Fibroblast of mammary gland (primary cell): ENCODE measurements around the gene ST7L.

ENCODE experiments used
- DNase-seq: peaks from one replicate; pipeline ENCODE4 v3.0.0-alpha.2; 2010; ENCODE audit warnings: low read depth
- H3K4me3 ChIP-seq: 2 replicates; pipeline ENCODE4 v1.5.1; 2011; ENCODE audit warnings: low read depth, mild to moderate bottlenecking, low read length, moderate library complexity; ENCODE audit not compliant: control insufficient read depth
- CTCF ChIP-seq: conservative IDR thresholded peaks from 2 replicates; pipeline ENCODE4 v1.5.1; 2011; ENCODE audit warnings: low read depth, low read length, inconsistent platforms; ENCODE audit not compliant: control insufficient read depth, insufficient read depth

ST7L gene

GRCh38 chr1:112542206-112542973, 76.6 kb downstream of the ST7L start:
- H3K4me3 ChIP-seq, result no peak overlapping the region
- no peak for TF ChIP-seq CTCF
- peak; percentile 36 for DNase-seq

GRCh38 chr1:112541299-112541698, 77.6 kb downstream of the ST7L start:
- no peak for TF ChIP-seq CTCF
- H3K4me3 ChIP-seq, result no peak overlapping the region
- no peak for DNase-seq

GRCh38 chr1:112540226-112540794, 78.6 kb downstream of the ST7L start:
- no peak overlapping the region for H3K4me3 ChIP-seq
- no peak for TF ChIP-seq CTCF
- DNase-seq, result peak; percentile 78

GRCh38 chr1:112538883-112539282, 80.1 kb downstream of the ST7L start:
- no peak for TF ChIP-seq CTCF
- H3K4me3 ChIP-seq, result no peak overlapping the region
- DNase-seq, result no peak

- H3K4me3 ChIP-seq, result no peak overlapping the region
- DNase-seq, result no peak
- no peak for TF ChIP-seq CTCF
These were observed 81.5 kb downstream of the ST7L start for GRCh38 chr1:112537456-112537855.

- peak; percentile 57 for DNase-seq
- no peak overlapping the region for H3K4me3 ChIP-seq
- TF ChIP-seq CTCF, result no peak
These were observed 82.4 kb downstream of the ST7L start for GRCh38 chr1:112536561-112536960.
